C4-2B (cell line): ENCODE measurements around the gene MAN2B2.
A peak's percentile ranks its signal among the peaks of the same experiment; 100 is the strongest.

Source experiments
- H3K27ac ChIP-seq: fragments of 450-650 bp; 2 replicates; pipeline ENCODE4 v1.5.1; 2017
- CTCF ChIP-seq: fragments of 450-650 bp; conservative IDR thresholded peaks from 2 replicates; pipeline ENCODE4 v1.5.1; 2017; ENCODE audit warnings: mild to moderate bottlenecking
- ZFX ChIP-seq: fragments of 450-650 bp; IDR thresholded peaks from 2 replicates; pipeline ENCODE4 v1.6.1; 2017

Gene MAN2B2

GRCh38 chr4:6551660-6552059 lies 23.3 kb upstream of the MAN2B2 start:
- TF ChIP-seq CTCF (no peak), ZFX (no peak)

GRCh38 chr4:6555519-6555918 lies 19.5 kb upstream of the MAN2B2 start:
- peak overlapping the region; percentile 33 for H3K27ac ChIP-seq
- no peak for TF ChIP-seq CTCF
- no peak for TF ChIP-seq ZFX

More at GRCh38 chr4:6551660-6552059, 23.3 kb upstream of the MAN2B2 start:
- H3K27ac ChIP-seq: no peak overlapping the region

GRCh38 chr4:6556263-6556662 lies 18.7 kb upstream of the MAN2B2 start:
- peak overlapping the region; percentile 33 for H3K27ac ChIP-seq
- TF ChIP-seq ZFX: no peak
- no peak for TF ChIP-seq CTCF

- TF ChIP-seq CTCF (no peak), ZFX (no peak)
- no peak overlapping the region for H3K27ac ChIP-seq
Observed at GRCh38 chr4:6557185-6557584, 17.8 kb upstream of the MAN2B2 start.

- H3K27ac ChIP-seq: no peak overlapping the region
- TF ChIP-seq ZFX (no peak), CTCF (no peak)
Observed at GRCh38 chr4:6557856-6558255, 17.1 kb upstream of the MAN2B2 start.

GRCh38 chr4:6560416-6561172 lies 14.4 kb upstream of the MAN2B2 start:
- H3K27ac ChIP-seq: no peak overlapping the region
- TF ChIP-seq CTCF (no peak), ZFX (no peak)

GRCh38 chr4:6561173-6561516 lies 13.8 kb upstream of the MAN2B2 start:
- TF ChIP-seq ZFX: no peak
- TF ChIP-seq CTCF: no peak
- no peak overlapping the region for H3K27ac ChIP-seq
